SK-N-DZ (cell line): ENCODE results near the gene C4A.
A peak's percentile ranks its signal among the peaks of the same experiment; 100 is the strongest.
"Not testable (repeated sequence)": the region's sequence is repeated elsewhere in the genome, so short reads cannot be mapped to it uniquely, and the experiment has no call there.

Experiments
- DNase-seq: peaks from one replicate; pipeline ENCODE4 v3.0.0-alpha.2; 2015; ENCODE audit warnings: low spot score
- small RNA-seq, 2 experiments: library from RNA; depleted of rRNA; stranded (forward); fragments of <200 nt; gene quantifications; one replicate each; pipeline ENCODE3, GENCODE V24; 2014

C4A gene

DNA sequence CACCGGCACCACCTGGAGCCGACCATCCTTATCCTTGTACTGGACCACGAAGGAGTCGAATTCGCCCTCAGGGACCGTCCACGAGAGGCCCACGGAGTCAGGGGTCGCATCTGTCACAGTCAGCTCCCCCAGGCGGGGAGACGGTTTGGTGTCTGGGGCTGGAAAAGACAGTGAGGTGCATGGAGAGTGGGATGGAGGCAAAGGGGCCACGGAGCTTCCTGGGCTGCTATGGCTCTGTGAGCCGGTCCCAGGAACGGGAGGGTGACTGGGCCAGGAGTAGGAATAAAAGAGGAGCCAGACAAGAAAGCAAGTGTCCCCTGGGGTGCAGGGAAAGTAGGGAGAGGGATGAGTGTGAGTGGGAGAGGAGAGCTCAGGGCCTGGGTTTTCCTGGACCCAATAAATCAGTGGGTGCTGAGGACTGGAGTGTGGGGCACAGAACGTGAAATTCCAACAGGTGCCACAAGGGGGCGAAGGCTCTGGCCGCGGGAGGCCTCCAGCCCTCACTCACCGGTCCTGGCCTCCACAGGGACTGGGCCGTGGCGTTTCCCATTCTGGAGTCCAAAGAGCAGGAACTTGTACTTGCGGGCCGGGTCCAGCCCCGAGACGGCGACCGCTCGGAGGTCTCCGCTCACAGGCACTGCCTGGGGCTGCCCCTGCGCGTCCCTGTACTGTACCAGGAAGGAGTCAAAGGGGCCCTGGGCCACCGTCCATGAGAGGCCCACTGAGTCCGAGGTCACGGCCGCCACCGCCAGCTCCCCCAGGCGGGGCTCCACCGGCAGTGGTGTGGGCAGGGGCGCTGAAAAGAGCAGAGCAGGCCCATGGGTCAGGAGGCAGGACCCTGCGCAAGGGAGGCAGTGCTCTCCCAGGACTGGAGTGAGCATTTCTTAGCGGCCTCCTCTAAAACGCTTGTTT is 66.3 kb downstream of the C4A start:
- peak; percentile 54 for DNase-seq

DNA sequence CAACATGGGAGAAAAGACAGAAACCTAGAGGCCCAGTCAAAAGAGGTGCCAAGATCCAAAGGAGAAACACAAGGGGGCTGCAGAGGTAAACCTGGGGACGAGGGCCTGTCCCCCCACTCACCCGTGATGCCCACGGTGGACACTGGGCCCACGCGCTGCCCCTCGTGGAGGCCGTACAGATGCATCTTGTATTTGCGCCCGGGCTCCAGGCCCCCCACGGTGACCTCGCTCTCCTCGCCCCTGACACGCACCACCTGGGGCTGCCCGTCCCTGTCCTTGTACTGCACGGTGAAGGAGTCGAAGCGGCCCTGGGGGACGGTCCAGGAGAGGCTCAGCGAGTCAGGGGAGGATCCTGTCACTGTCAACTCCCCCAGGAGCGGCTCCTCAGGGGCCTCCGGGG is 67.3 kb downstream of the C4A start:
- not testable (repeated sequence) for DNase-seq

DNA sequence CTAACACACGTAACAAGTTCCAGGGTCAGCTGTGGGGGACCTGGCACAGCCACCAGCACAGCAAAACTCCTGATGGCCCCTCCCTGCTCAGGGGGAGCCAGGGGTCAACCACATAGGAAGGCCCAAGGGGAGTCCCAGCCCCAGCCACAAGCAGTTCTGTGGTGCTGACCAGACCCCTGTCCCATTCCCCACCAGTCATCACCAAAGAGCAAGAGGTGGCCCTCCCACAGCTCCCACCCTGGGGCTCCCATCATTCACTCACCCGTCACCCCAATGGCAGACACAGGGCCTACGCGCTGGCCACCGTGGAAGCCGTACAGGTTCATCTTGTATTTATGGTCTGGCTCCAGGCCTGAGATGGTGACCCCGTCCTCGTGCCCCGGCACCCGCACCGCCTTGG is 67.9 kb downstream of the C4A start:
- DNase-seq: not testable (repeated sequence)

DNA sequence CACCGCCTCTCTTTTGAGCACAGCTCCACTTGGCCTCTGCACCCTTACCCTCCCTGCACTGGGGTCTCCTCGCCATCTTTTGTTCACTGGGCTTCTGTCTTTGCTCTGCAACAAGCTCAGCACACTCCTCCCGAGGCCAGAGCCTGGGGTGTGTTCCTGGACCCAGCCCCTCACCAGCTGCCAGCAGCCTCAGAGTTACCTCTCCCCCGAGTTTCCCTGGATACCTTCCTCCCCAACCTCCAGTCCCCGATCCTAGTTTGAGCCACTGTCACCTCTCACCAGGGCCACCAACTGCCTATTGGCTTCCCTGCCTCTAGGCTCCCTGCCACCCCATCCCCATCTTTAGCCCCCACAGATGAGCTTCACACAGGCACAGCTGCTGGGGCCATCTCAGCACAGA is 68.7 kb downstream of the C4A start:
- no peak for DNase-seq

Small RNAs within 50 kb of the gene (small RNA-seq; reads per million reads assigned to genes)
- 0 reads per million in 2 experiments for gene AL645922.1
